PC-9 (cell line): ENCODE data around the gene NISCH. TPM values are rescaled to one million over a fixed set of nuclear protein-coding genes. Genes with fewer than 3 reads are reported as not detected.

ENCODE experiments used
- BruUV-seq: library from RNA; stranded (reverse); fragments of 400-500 nt; replicated peaks from 2 replicates; lab custom pipeline; 2021; lab: Mats Ljungman, UMichigan
- CTCF ChIA-PET: fragments of 300-600 bp; sonication (Branson Sonifier 250); formaldehyde crosslinking; loops from one replicate; lab custom pipeline; 2022; ENCODE audit warnings: antibody characterized with exemption; lab: Charles Lee
- POLR2A ChIA-PET: fragments of 300-600 bp; sonication (Branson Sonifier 250); formaldehyde crosslinking; loops from one replicate; lab custom pipeline; 2022; ENCODE audit warnings: antibody characterized with exemption; ENCODE audit not compliant: unreplicated experiment; lab: Charles Lee
- DNase-seq, 2 experiments: peaks; one replicate each; pipeline versions ENCODE4 v3.0.0 to v3.0.0-alpha.2; 2015 to 2022; ENCODE audit warnings: mixed read lengths in 1 of 2
- H2AFZ ChIP-seq: fragments of 200-600 bp; sonication (generic); 2 replicates; pipeline ENCODE4 v1.8.1; 2017; ENCODE audit warnings: antibody characterized with exemption
- H3F3A ChIP-seq: fragments of 200-600 bp; sonication (generic); 2 replicates; pipeline ENCODE4 v1.8.1; 2017; ENCODE audit warnings: antibody characterized with exemption, mild to moderate bottlenecking, low read depth; ENCODE audit not compliant: insufficient read depth
- H3K27ac ChIP-seq: fragments of 200-600 bp; sonication (generic); 2 replicates; pipeline ENCODE4 v1.6.1; 2016; ENCODE audit warnings: mixed run types
- H3K27me3 ChIP-seq: fragments of 200-600 bp; sonication (generic); 2 replicates; pipeline ENCODE4 v1.6.1; 2016; ENCODE audit warnings: low read depth, mixed run types; ENCODE audit not compliant: insufficient read depth
- H3K36me3 ChIP-seq: fragments of 200-600 bp; sonication (generic); 2 replicates; pipeline ENCODE4 v1.6.1; 2016; ENCODE audit warnings: low read depth, mixed run types
- H3K4me1 ChIP-seq: fragments of 200-600 bp; sonication (generic); replicated peaks from 2 replicates; pipeline ENCODE4 v1.6.1; 2016; ENCODE audit warnings: mixed run types; ENCODE audit not compliant: insufficient read depth
- H3K4me2 ChIP-seq: fragments of 200-600 bp; sonication (generic); 2 replicates; pipeline ENCODE4 v1.6.1; 2017; ENCODE audit warnings: mixed run types
- H3K4me3 ChIP-seq: fragments of 200-600 bp; sonication (generic); 2 replicates; pipeline ENCODE4 v1.6.1; 2016; ENCODE audit warnings: mixed run types
- H3K79me2 ChIP-seq: fragments of 200-600 bp; sonication (generic); 2 replicates; pipeline ENCODE4 v1.6.1; 2017; ENCODE audit warnings: low read depth, mixed run types
- H3K9me2 ChIP-seq: fragments of 200-600 bp; sonication (generic); 2 replicates; pipeline ENCODE4 v1.8.1; 2017; ENCODE audit warnings: mild to moderate bottlenecking; ENCODE audit not compliant: insufficient read depth
- H3K9me3 ChIP-seq: fragments of 200-600 bp; sonication (generic); 2 replicates; pipeline ENCODE4 v1.8.1; 2016; ENCODE audit warnings: low read depth; ENCODE audit not compliant: insufficient read depth
- H4K20me1 ChIP-seq: fragments of 200-600 bp; sonication (generic); 2 replicates; pipeline ENCODE4 v1.8.1; 2017; ENCODE audit not compliant: insufficient read depth
- CTCF ChIP-seq: fragments of 200-600 bp; sonication (generic); conservative IDR thresholded peaks from 2 replicates; pipeline ENCODE4 v1.6.1; 2017; ENCODE audit warnings: mixed run types, antibody characterized with exemption, mild to moderate bottlenecking, moderate library complexity
- EZH2 ChIP-seq: fragments of 200-600 bp; sonication (generic); IDR thresholded peaks from 2 replicates; pipeline ENCODE4 v1.8.0; 2017; ENCODE audit warnings: antibody characterized with exemption, low read depth
- intact Hi-C: fragments of 100-400 bp; cut with micrococcal nuclease; formaldehyde crosslinking; loops from one replicate; pipeline ENCODE4 v1.10.0; 2022; ENCODE audit not compliant: unreplicated experiment
- total RNA-seq: library from RNA; stranded (reverse); gene quantifications from 2 replicates; pipeline ENCODE4 v1.2.3, GENCODE V29; 2021

The NISCH gene
- total RNA-seq, 1 experiment from 2014 or later = 66.1 TPM

DNA sequence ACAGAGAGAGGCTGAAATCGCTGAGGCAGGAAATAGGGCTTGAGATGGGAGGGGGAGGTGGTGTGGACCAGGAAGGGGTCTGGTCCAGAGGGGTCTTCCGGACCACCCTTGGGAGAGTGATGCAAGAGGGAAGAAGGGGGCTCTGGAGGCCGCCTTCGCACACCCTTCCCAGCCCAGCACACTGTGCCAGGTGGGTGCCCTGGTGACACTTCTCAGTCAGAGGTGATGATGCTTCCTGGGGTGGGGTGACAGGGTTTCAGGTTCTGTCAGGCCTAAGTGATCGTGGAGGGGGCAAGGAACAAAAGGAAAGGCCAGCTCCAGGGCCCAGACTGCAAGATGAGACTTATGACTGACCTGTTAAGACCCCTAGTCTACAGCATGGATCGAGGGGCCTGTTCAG is 23.2 kb upstream of the NISCH start:
- ChIA-PET CTCF (interaction anchor here (0.6 kb wide), 1 partner anchor 700 kb away, joined by 3 read pairs; no protein-coding TSS in a partner anchor), POLR2A (interaction anchor here (0.6 kb wide), 1 partner anchor 251 kb away, joined by 51 read pairs; no protein-coding TSS in a partner anchor)
- Histone ChIP-seq H3K27ac (no peak overlapping the region), H3K27me3 (no peaks in the 10 kb centered on the region), H2AFZ (no peak overlapping the region), H3K4me3 (no peak overlapping the region), H3K9me3 (no peaks in the 10 kb centered on the region), H3K9me2 (no peaks in the 10 kb centered on the region), H4K20me1 (no peaks in the 10 kb centered on the region), H3F3A (no peaks in the 10 kb centered on the region), H3K36me3 (no peaks in the 10 kb centered on the region), H3K4me1 (peaks cover 9% of the 10 kb centered on the region; the same call in 1 of the 2 replicates), H3K79me2 (no peaks in the 10 kb centered on the region), H3K4me2 (no peak overlapping the region)
- DNase-seq = no peak
- no peak for TF ChIP-seq EZH2
- no peak for TF ChIP-seq CTCF
- intact Hi-C loops = no loop called here
- no TSS peak for BruUV-seq

GRCh38 chr3:52432691-52433141 is 22.7 kb upstream of the NISCH start:
- H3K27me3 ChIP-seq = no peaks in the 10 kb centered on the region
- peaks cover 9% of the 10 kb centered on the region; the same call in 1 of the 2 replicates for H3K4me1 ChIP-seq
- no TSS peak for BruUV-seq
- CTCF ChIA-PET = interaction anchor here (0.9 kb wide), 1 partner anchor 13 kb away, joined by 5 read pairs; the partner anchor contains the start of gene SEMA3G
- no peak overlapping the region for H3K4me3 ChIP-seq
- intact Hi-C loops = no loop called here
- no peak for TF ChIP-seq EZH2
- TF ChIP-seq CTCF = no peak
- no peaks in the 10 kb centered on the region for H3K9me2 ChIP-seq
- no peaks in the 10 kb centered on the region for H3K36me3 ChIP-seq
- H2AFZ ChIP-seq = no peak overlapping the region
- POLR2A ChIA-PET = no interaction called here
- DNase-seq = no peak
- H3K4me2 ChIP-seq = peak overlapping the region; percentile 8; the same call in 1 of the 2 replicates
- H3K79me2 ChIP-seq = no peaks in the 10 kb centered on the region
- no peaks in the 10 kb centered on the region for H4K20me1 ChIP-seq
- no peak overlapping the region for H3K27ac ChIP-seq
- no peaks in the 10 kb centered on the region for H3F3A ChIP-seq
- no peaks in the 10 kb centered on the region for H3K9me3 ChIP-seq

- Histone ChIP-seq H3K27ac (no peak overlapping the region), H3K79me2 (no peaks in the 10 kb centered on the region), H3K27me3 (no peaks in the 10 kb centered on the region), H3K4me1 (peaks cover 9% of the 10 kb centered on the region; the same call in 1 of the 2 replicates), H3K36me3 (no peaks in the 10 kb centered on the region), H4K20me1 (no peaks in the 10 kb centered on the region), H3K9me2 (no peaks in the 10 kb centered on the region), H2AFZ (no peak overlapping the region), H3F3A (no peaks in the 10 kb centered on the region), H3K4me3 (no peak overlapping the region), H3K4me2 (no peak overlapping the region), H3K9me3 (no peaks in the 10 kb centered on the region)
- TF ChIP-seq EZH2 (no peak), CTCF (no peak)
- CTCF ChIA-PET = interaction anchor here (0.9 kb wide), 1 partner anchor 12 kb away, joined by 5 read pairs; the partner anchor contains the start of gene SEMA3G
- no TSS peak for BruUV-seq
- intact Hi-C loops = no loop called here
- no peak for DNase-seq
- POLR2A ChIA-PET = no interaction called here
Observed at GRCh38 chr3:52433328-52433995, 21.9 kb upstream of the NISCH start.
